GM12865 (cell line): ENCODE data around the gene LIN28A.

ENCODE experiments used
- DNase-seq: peaks from one replicate; pipeline ENCODE4 v3.0.0; 2010; ENCODE audit warnings: low read depth
- H3K4me3 ChIP-seq: 2 replicates; pipeline ENCODE4 v1.5.1; 2011; ENCODE audit warnings: mild to moderate bottlenecking, low read depth, low read length, control low read depth
- CTCF ChIP-seq: IDR thresholded peaks from 2 replicates; pipeline ENCODE4 v1.5.1; 2011; ENCODE audit warnings: low read length, control low read depth, low read depth, inconsistent platforms; ENCODE audit not compliant: insufficient read depth; ENCODE audit errors: missing control alignments

Gene LIN28A

GRCh38 chr1:26410706-26411623 is at the start of gene LIN28A:
LIN28A (plus strand) TSS chr1:26410817; CDS start chr1:26410892, 75 bp downstream.
- no peak for DNase-seq
- no peak within 1 kb of the TSS for H3K4me3 ChIP-seq
- no peak for TF ChIP-seq CTCF

- DNase-seq: no peak
- TF ChIP-seq CTCF: no peak
- no peak overlapping the region for H3K4me3 ChIP-seq
These were observed 49.0 kb upstream of the LIN28A start for GRCh38 chr1:26361605-26362122.

- no peak for DNase-seq
- TF ChIP-seq CTCF: no peak
- no peak overlapping the region for H3K4me3 ChIP-seq
These were observed 48.3 kb upstream of the LIN28A start for GRCh38 chr1:26362331-26362730.

GRCh38 chr1:26363549-26364448 is 46.8 kb upstream of the LIN28A start:
- TF ChIP-seq CTCF: peak; percentile 97
- no peak overlapping the region for H3K4me3 ChIP-seq
- peak; percentile 83 for DNase-seq

GRCh38 chr1:26364956-26365355 is 45.7 kb upstream of the LIN28A start:
- TF ChIP-seq CTCF: no peak
- no peak for DNase-seq
- no peak overlapping the region for H3K4me3 ChIP-seq

- no peak overlapping the region for H3K4me3 ChIP-seq
- DNase-seq: no peak
- no peak for TF ChIP-seq CTCF
These were observed 43.2 kb upstream of the LIN28A start for GRCh38 chr1:26367441-26367840.
